GM23338 (cell line): ENCODE results near the gene ESPN. TPM values are rescaled to one million over a fixed set of nuclear protein-coding genes. Genes with fewer than 3 reads are reported as not detected.

Source experiments
- ATAC-seq: fragments of 200-7000 bp; cut with Tn5 transposase; 3 replicates; pipeline ENCODE4 v1.9.1; 2020
- DNase-seq: peaks from one replicate; pipeline ENCODE4 v3.0.0-alpha.2; 2015; ENCODE audit warnings: low spot score
- H2AFZ ChIP-seq: fragments of 200-600 bp; sonication (generic); 2 replicates; pipeline ENCODE4 v1.8.0; 2016; ENCODE audit warnings: antibody characterized with exemption, mild to moderate bottlenecking, moderate library complexity
- H3F3A ChIP-seq: fragments of 200-600 bp; sonication (generic); replicated peaks from 2 replicates; pipeline ENCODE4 v1.8.0; 2017; ENCODE audit warnings: antibody characterized with exemption, mixed run types, low read depth
- H3K27ac ChIP-seq: fragments of 200-600 bp; sonication (generic); 2 replicates; pipeline ENCODE4 v1.6.1; 2016; ENCODE audit warnings: low read depth
- H3K27me3 ChIP-seq: fragments of 200-600 bp; sonication (generic); 2 replicates; pipeline ENCODE4 v1.8.0; 2016; ENCODE audit warnings: mild to moderate bottlenecking, mixed run types, moderate library complexity; ENCODE audit not compliant: insufficient read depth
- H3K36me3 ChIP-seq: fragments of 200-600 bp; sonication (generic); 2 replicates; pipeline ENCODE4 v1.8.0; 2016; ENCODE audit warnings: mild to moderate bottlenecking; ENCODE audit not compliant: insufficient read depth
- H3K4me1 ChIP-seq: fragments of 200-600 bp; sonication (generic); 2 replicates; pipeline ENCODE4 v1.8.0; 2016; ENCODE audit warnings: mild to moderate bottlenecking, moderate library complexity; ENCODE audit not compliant: insufficient read depth
- H3K4me2 ChIP-seq: fragments of 200-600 bp; sonication (generic); 2 replicates; pipeline ENCODE4 v1.7.1; 2017; ENCODE audit warnings: mixed run types
- H3K4me3 ChIP-seq: fragments of 200-600 bp; sonication (generic); 2 replicates; pipeline ENCODE4 v1.6.1; 2016; ENCODE audit warnings: mixed run types
- H3K79me2 ChIP-seq: fragments of 200-600 bp; sonication (generic); replicated peaks from 2 replicates; pipeline ENCODE4 v1.8.0; 2017; ENCODE audit warnings: mild to moderate bottlenecking; ENCODE audit not compliant: insufficient read depth
- H3K9me2 ChIP-seq: fragments of 200-600 bp; sonication (generic); 2 replicates; pipeline ENCODE4 v1.8.0; 2017; ENCODE audit not compliant: insufficient read depth
- H4K20me1 ChIP-seq: fragments of 200-600 bp; sonication (generic); replicated peaks from 2 replicates; pipeline ENCODE4 v1.8.0; 2017; ENCODE audit warnings: mild to moderate bottlenecking; ENCODE audit not compliant: insufficient read depth
- H3K27ac Mint-ChIP-seq: 2 replicates; pipeline ENCODE4 v1.8.0; 2020; ENCODE audit warnings: inconsistent platforms, mild to moderate bottlenecking, moderate library complexity, mixed read lengths
- H3K27me3 Mint-ChIP-seq: 3 replicates; pipeline ENCODE4 v1.8.0; 2022; ENCODE audit warnings: low read depth, mild to moderate bottlenecking, moderate library complexity, mixed read lengths, inconsistent platforms; ENCODE audit not compliant: insufficient read depth, poor library complexity
- H3K36me3 Mint-ChIP-seq: 3 replicates; pipeline ENCODE4 v1.8.0; 2021; ENCODE audit warnings: low read depth, mild to moderate bottlenecking, inconsistent platforms, moderate library complexity, mixed read lengths
- H3K4me1 Mint-ChIP-seq: 3 replicates; pipeline ENCODE4 v1.8.0; 2020; ENCODE audit warnings: mild to moderate bottlenecking, inconsistent platforms, mixed read lengths
- H3K4me3 Mint-ChIP-seq: 3 replicates; pipeline ENCODE4 v1.8.0; 2021; ENCODE audit warnings: moderate library complexity, mild to moderate bottlenecking, inconsistent platforms, mixed read lengths
- H3K9me3 Mint-ChIP-seq: 3 replicates; pipeline ENCODE4 v1.8.0; 2020; ENCODE audit warnings: moderate library complexity, mild to moderate bottlenecking, inconsistent platforms, mixed read lengths
- EZH2 ChIP-seq: fragments of 200-600 bp; sonication (generic); IDR thresholded peaks from one replicate; pipeline ENCODE4 v1.8.0; 2017; ENCODE audit warnings: antibody characterized with exemption, mild to moderate bottlenecking, low read depth; ENCODE audit not compliant: unreplicated experiment
- EZH2phosphoT487 ChIP-seq: fragments of 200-600 bp; sonication (generic); IDR thresholded peaks from one replicate; pipeline ENCODE4 v1.8.1; 2018; ENCODE audit warnings: antibody characterized with exemption; ENCODE audit not compliant: unreplicated experiment
- JUNB ChIP-seq: IDR thresholded peaks from one replicate; pipeline ENCODE4 v1.6.1; 2016; ENCODE audit warnings: antibody characterized with exemption; ENCODE audit not compliant: unreplicated experiment
- NANOG ChIP-seq: IDR thresholded peaks from 2 replicates; pipeline ENCODE4 v1.6.1; 2016; ENCODE audit warnings: antibody characterized with exemption, borderline replicate concordance
- POLR2AphosphoS5 ChIP-seq: IDR thresholded peaks from 2 replicates; pipeline ENCODE4 v1.6.1; 2016; ENCODE audit warnings: antibody characterized with exemption, low read depth
- STAT1 ChIP-seq: IDR thresholded peaks from one replicate; pipeline ENCODE4 v1.6.1; 2016; ENCODE audit warnings: antibody characterized with exemption; ENCODE audit not compliant: unreplicated experiment
- ZNF114 ChIP-seq: fragments of 250-450 bp; sonication (Bioruptor Pico); IDR thresholded peaks from 2 replicates; pipeline ENCODE4 v1.5.0; 2020; ENCODE audit warnings: mild to moderate bottlenecking, moderate library complexity
- ZNF331 ChIP-seq: fragments of 250-450 bp; sonication (Bioruptor Pico); IDR thresholded peaks from 2 replicates; pipeline ENCODE4 v1.5.0; 2020; ENCODE audit warnings: low read depth, mild to moderate bottlenecking, moderate library complexity
- ZNF462 ChIP-seq: fragments of 250-450 bp; sonication (Bioruptor Pico); IDR thresholded peaks from 2 replicates; pipeline ENCODE4 v1.5.0; 2020; ENCODE audit warnings: mild to moderate bottlenecking, moderate library complexity
- polyA plus RNA-seq: library from polyadenylated mRNA; unstranded; fragments of >200 nt; fragmentation: Nextera tagmentation; extraction: Ambion mirVana; gene quantifications from 2 replicates; pipeline ENCODE4 v1.2.1, GENCODE V29; 2016
- total RNA-seq: library from RNA; depleted of rRNA; stranded (reverse); fragments of >200 nt; shearing (Covaris generic); gene quantifications from 2 replicates; pipeline ENCODE4 v1.2.3, GENCODE V29; 2014
- TF ChIP-seq, protein P1 (sequence below): IDR thresholded peaks from 2 replicates; pipeline ENCODE4 v1.6.1; 2016; ENCODE audit warnings: antibody characterized with exemption
- TF ChIP-seq, protein P2 (sequence below): IDR thresholded peaks from one replicate; pipeline ENCODE4 v1.6.1; 2018; ENCODE audit warnings: antibody characterized with exemption; ENCODE audit not compliant: unreplicated experiment

ESPN gene
- total and polyA plus RNA-seq, 2 experiments from 2014 or later = 12.2 to 13.6 TPM

- H3K4me3 ChIP-seq = no peak overlapping the region
- Mint-ChIP-seq H3K27me3 (peaks cover 16% of the 10 kb centered on the region), H3K4me3 (no peak overlapping the region; the same call in 2 of the 3 replicates), H3K9me3 (no peaks in the 10 kb centered on the region; the same call in 2 of the 3 replicates), H3K4me1 (peaks cover 11% of the 10 kb centered on the region), H3K27ac (no peak overlapping the region), H3K36me3 (peaks cover 34% of the 10 kb centered on the region)
- H3K9me2 ChIP-seq = no peaks in the 10 kb centered on the region
- no peak overlapping the region for H3K27ac ChIP-seq
- H4K20me1 ChIP-seq = peaks cover 3% of the 10 kb centered on the region; the same call in 1 of the 2 replicates
- no peaks in the 10 kb centered on the region for H3K36me3 ChIP-seq
- no peak for ATAC-seq
- DNase-seq = no peak
- H2AFZ ChIP-seq = no peak overlapping the region
- H3K79me2 ChIP-seq = no peaks in the 10 kb centered on the region
- no peak for TF ChIP-seq EZH2phosphoT487
- TF ChIP-seq ZNF114 (CRISPR knock-in tag) = no peak
- no peak for TF ChIP-seq POLR2AphosphoS5
- TF ChIP-seq EZH2 = no peak
- TF ChIP-seq, protein P1, sequence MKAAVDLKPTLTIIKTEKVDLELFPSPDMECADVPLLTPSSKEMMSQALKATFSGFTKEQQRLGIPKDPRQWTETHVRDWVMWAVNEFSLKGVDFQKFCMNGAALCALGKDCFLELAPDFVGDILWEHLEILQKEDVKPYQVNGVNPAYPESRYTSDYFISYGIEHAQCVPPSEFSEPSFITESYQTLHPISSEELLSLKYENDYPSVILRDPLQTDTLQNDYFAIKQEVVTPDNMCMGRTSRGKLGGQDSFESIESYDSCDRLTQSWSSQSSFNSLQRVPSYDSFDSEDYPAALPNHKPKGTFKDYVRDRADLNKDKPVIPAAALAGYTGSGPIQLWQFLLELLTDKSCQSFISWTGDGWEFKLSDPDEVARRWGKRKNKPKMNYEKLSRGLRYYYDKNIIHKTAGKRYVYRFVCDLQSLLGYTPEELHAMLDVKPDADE = no peak
- TF ChIP-seq, protein P2, sequence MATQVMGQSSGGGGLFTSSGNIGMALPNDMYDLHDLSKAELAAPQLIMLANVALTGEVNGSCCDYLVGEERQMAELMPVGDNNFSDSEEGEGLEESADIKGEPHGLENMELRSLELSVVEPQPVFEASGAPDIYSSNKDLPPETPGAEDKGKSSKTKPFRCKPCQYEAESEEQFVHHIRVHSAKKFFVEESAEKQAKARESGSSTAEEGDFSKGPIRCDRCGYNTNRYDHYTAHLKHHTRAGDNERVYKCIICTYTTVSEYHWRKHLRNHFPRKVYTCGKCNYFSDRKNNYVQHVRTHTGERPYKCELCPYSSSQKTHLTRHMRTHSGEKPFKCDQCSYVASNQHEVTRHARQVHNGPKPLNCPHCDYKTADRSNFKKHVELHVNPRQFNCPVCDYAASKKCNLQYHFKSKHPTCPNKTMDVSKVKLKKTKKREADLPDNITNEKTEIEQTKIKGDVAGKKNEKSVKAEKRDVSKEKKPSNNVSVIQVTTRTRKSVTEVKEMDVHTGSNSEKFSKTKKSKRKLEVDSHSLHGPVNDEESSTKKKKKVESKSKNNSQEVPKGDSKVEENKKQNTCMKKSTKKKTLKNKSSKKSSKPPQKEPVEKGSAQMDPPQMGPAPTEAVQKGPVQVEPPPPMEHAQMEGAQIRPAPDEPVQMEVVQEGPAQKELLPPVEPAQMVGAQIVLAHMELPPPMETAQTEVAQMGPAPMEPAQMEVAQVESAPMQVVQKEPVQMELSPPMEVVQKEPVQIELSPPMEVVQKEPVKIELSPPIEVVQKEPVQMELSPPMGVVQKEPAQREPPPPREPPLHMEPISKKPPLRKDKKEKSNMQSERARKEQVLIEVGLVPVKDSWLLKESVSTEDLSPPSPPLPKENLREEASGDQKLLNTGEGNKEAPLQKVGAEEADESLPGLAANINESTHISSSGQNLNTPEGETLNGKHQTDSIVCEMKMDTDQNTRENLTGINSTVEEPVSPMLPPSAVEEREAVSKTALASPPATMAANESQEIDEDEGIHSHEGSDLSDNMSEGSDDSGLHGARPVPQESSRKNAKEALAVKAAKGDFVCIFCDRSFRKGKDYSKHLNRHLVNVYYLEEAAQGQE = no peak
- no peak for TF ChIP-seq ZNF462 (CRISPR knock-in tag)
- TF ChIP-seq STAT1 = no peak
- no peak for TF ChIP-seq NANOG
- TF ChIP-seq ZNF331 = no peak
- TF ChIP-seq JUNB = no peak
- peaks cover 7% of the 10 kb centered on the region; the same call in 1 of the 2 replicates for H3K4me1 ChIP-seq
- H3K27me3 ChIP-seq = peaks cover 5% of the 10 kb centered on the region; the same call in 1 of the 2 replicates
- peaks cover 20% of the 10 kb centered on the region; the same call in 1 of the 2 replicates for H3F3A ChIP-seq
- H3K4me2 ChIP-seq = no peak overlapping the region
Observed at GRCh38 chr1:6467224-6467623, 42.6 kb downstream of the ESPN start.
